Measurements from ENCODE around the gene PIK3AP1.

Gene PIK3AP1

GRCh38 chr10:96586419-96587263 is 133.7 kb downstream of the PIK3AP1 start, which contains the start of gene TM9SF3:
Gene TM9SF3 (minus strand): TSS chr10:96587012. CDS start chr10:96586835, 177 bp downstream.
- Histone ChIP-seq H3K9me2 (ENCODE audit: low read depth, low read length) (no peaks in the 10 kb centered on the region), H3F3A (ENCODE audit: insufficient read depth, low read length) (no peaks in the 10 kb centered on the region), H3K4me1 (ENCODE audit: insufficient read depth, low read length, severe bottlenecking) (peaks cover 36% of the 10 kb centered on the region), H3K27ac (ENCODE audit: low read depth, low read length, poor library complexity, severe bottlenecking) (peak within 1 kb of the TSS; percentile 83), H3K9ac (ENCODE audit: low read length) (peak within 1 kb of the TSS; percentile 93), H3K9me3 (ENCODE audit: low read length) (no peaks in the 10 kb centered on the region), H3K4me2 (ENCODE audit: low read length) (peak within 1 kb of the TSS; percentile 100), H3K79me2 (ENCODE audit: insufficient read depth, low read length) (peaks cover 43% of the 10 kb centered on the region), H3K27me3 (ENCODE audit: insufficient read depth, low read length) (no peaks in the 10 kb centered on the region), H3K4me3 (ENCODE audit: low read depth, low read length, poor library complexity, severe bottlenecking) (peak within 1 kb of the TSS; percentile 91), H2AFZ (ENCODE audit: low read length) (no peak within 1 kb of the TSS; the same call in 1 of the 2 replicates), H3K36me3 (ENCODE audit: insufficient read depth, low read length) (no peaks in the 10 kb centered on the region), H4K20me1 (ENCODE audit: insufficient read depth, low read length) (no peaks in the 10 kb centered on the region)
- TF ChIP-seq CTCF (IDR thresholded peaks at IDR 0.05; ENCODE audit: low read length) (no peak), EZH2 (IDR thresholded peaks at IDR 0.05; ENCODE audit: borderline replicate concordance, low read length) (no peak)

- TF ChIP-seq EZH2 (IDR thresholded peaks at IDR 0.05; ENCODE audit: borderline replicate concordance, low read length): no peak
- no peak for TF ChIP-seq CTCF (IDR thresholded peaks at IDR 0.05; ENCODE audit: low read length)
- peak overlapping the region; percentile 93 for H3K9ac ChIP-seq (ENCODE audit: low read length)
- H2AFZ ChIP-seq (ENCODE audit: low read length): no peak overlapping the region
- H3K4me3 ChIP-seq (ENCODE audit: low read depth, low read length, poor library complexity, severe bottlenecking): peak overlapping the region; percentile 91
- H3K4me1 ChIP-seq (ENCODE audit: insufficient read depth, low read length, severe bottlenecking): peaks cover 39% of the 10 kb centered on the region
- no peaks in the 10 kb centered on the region for H3K9me2 ChIP-seq (ENCODE audit: low read depth, low read length)
- peaks cover 51% of the 10 kb centered on the region for H3K79me2 ChIP-seq (ENCODE audit: insufficient read depth, low read length)
- H3K27me3 ChIP-seq (ENCODE audit: insufficient read depth, low read length): no peaks in the 10 kb centered on the region
- H3K36me3 ChIP-seq (ENCODE audit: insufficient read depth, low read length): no peaks in the 10 kb centered on the region
- peak overlapping the region; percentile 71 for H3K27ac ChIP-seq (ENCODE audit: low read depth, low read length, poor library complexity, severe bottlenecking)
- H3K9me3 ChIP-seq (ENCODE audit: low read length): no peaks in the 10 kb centered on the region
- H3K4me2 ChIP-seq (ENCODE audit: low read length): peak overlapping the region; percentile 100
- no peaks in the 10 kb centered on the region for H3F3A ChIP-seq (ENCODE audit: insufficient read depth, low read length)
- no peaks in the 10 kb centered on the region for H4K20me1 ChIP-seq (ENCODE audit: insufficient read depth, low read length)
Measured at GRCh38 chr10:96585736-96586418, 134.4 kb downstream of the PIK3AP1 start.

- Histone ChIP-seq H3K27me3 (ENCODE audit: insufficient read depth, low read length) (no peaks in the 10 kb centered on the region), H3K4me3 (ENCODE audit: low read depth, low read length, poor library complexity, severe bottlenecking) (no peak overlapping the region), H3K27ac (ENCODE audit: low read depth, low read length, poor library complexity, severe bottlenecking) (no peak overlapping the region), H3K9me2 (ENCODE audit: low read depth, low read length) (no peaks in the 10 kb centered on the region), H3K79me2 (ENCODE audit: insufficient read depth, low read length) (peaks cover 63% of the 10 kb centered on the region), H3K36me3 (ENCODE audit: insufficient read depth, low read length) (no peaks in the 10 kb centered on the region), H2AFZ (ENCODE audit: low read length) (no peak overlapping the region), H3K4me1 (ENCODE audit: insufficient read depth, low read length, severe bottlenecking) (peaks cover 39% of the 10 kb centered on the region), H3F3A (ENCODE audit: insufficient read depth, low read length) (no peaks in the 10 kb centered on the region), H3K9me3 (ENCODE audit: low read length) (no peaks in the 10 kb centered on the region), H4K20me1 (ENCODE audit: insufficient read depth, low read length) (no peaks in the 10 kb centered on the region), H3K4me2 (ENCODE audit: low read length) (no peak overlapping the region), H3K9ac (ENCODE audit: low read length) (no peak overlapping the region)
- TF ChIP-seq EZH2 (IDR thresholded peaks at IDR 0.05; ENCODE audit: borderline replicate concordance, low read length): no peak
- TF ChIP-seq CTCF (IDR thresholded peaks at IDR 0.05; ENCODE audit: low read length): no peak
Measured at GRCh38 chr10:96584474-96584873, 135.8 kb downstream of the PIK3AP1 start.
